GM19099 (cell line): Measurements from ENCODE around the gene RC3H1.

Experiments
- POLR2A ChIP-seq: IDR thresholded peaks from 3 replicates; pipeline ENCODE4 v1.6.1; 2011; ENCODE audit warnings: low read depth; ENCODE audit not compliant: insufficient read length; ENCODE audit errors: extremely low read depth

Gene RC3H1

GRCh38 chr1:174022080-174022975, at the start of gene RC3H1:
TSS of gene RC3H1 (minus strand) at chr1:174022357. CDS start at chr1:173992985, 29,372 bp downstream.
- peak; percentile 90 for TF ChIP-seq POLR2A

GRCh38 chr1:174070614-174071013, 48.5 kb upstream of the RC3H1 start:
- TF ChIP-seq POLR2A, result no peak

GRCh38 chr1:174068000-174068399, 45.8 kb upstream of the RC3H1 start:
- TF ChIP-seq POLR2A, result no peak

- TF ChIP-seq POLR2A, result no peak
Observed at GRCh38 chr1:174060090-174060489, 37.9 kb upstream of the RC3H1 start.

- TF ChIP-seq POLR2A, result no peak
Observed at GRCh38 chr1:174058624-174059023, 36.5 kb upstream of the RC3H1 start.

- no peak for TF ChIP-seq POLR2A
Observed at GRCh38 chr1:174053826-174054225, 31.7 kb upstream of the RC3H1 start.

- no peak for TF ChIP-seq POLR2A
Observed at GRCh38 chr1:174052621-174053020, 30.5 kb upstream of the RC3H1 start.

- no peak for TF ChIP-seq POLR2A
Observed at GRCh38 chr1:174051956-174052355, 29.8 kb upstream of the RC3H1 start.

GRCh38 chr1:174049514-174049913, 27.4 kb upstream of the RC3H1 start:
- no peak for TF ChIP-seq POLR2A

- TF ChIP-seq POLR2A, result no peak
Observed at GRCh38 chr1:174044418-174045222, 22.5 kb upstream of the RC3H1 start.

- TF ChIP-seq POLR2A, result no peak
Observed at GRCh38 chr1:174041369-174041768, 19.2 kb upstream of the RC3H1 start.

GRCh38 chr1:174040387-174040786, 18.2 kb upstream of the RC3H1 start:
- TF ChIP-seq POLR2A, result no peak

- no peak for TF ChIP-seq POLR2A
Observed at GRCh38 chr1:174039027-174039426, 16.9 kb upstream of the RC3H1 start.

GRCh38 chr1:174036798-174037197, 14.6 kb upstream of the RC3H1 start:
- no peak for TF ChIP-seq POLR2A

GRCh38 chr1:174036204-174036603, 14.0 kb upstream of the RC3H1 start:
- TF ChIP-seq POLR2A, result no peak
